Activated CD4-positive, alpha-beta memory T cell treated with anti-CD3 and anti-CD28 coated beads for 36 hours (primary cell): Measurements from ENCODE around the gene ATP5PB. TPM values are rescaled to one million over a fixed set of nuclear protein-coding genes. Genes with fewer than 3 reads are reported as not detected.
A peak's percentile ranks its signal among the peaks of the same experiment; 100 is the strongest.

ENCODE experiments used
- CTCF ChIA-PET: fragments of 350-600 bp; sonication (Branson Sonifier 250); formaldehyde crosslinking; loops from one replicate; lab custom pipeline; 2021; ENCODE audit warnings: antibody characterized with exemption, inconsistent platforms; lab: Charles Lee
- POLR2A ChIA-PET: fragments of 350-600 bp; sonication (Branson Sonifier 250); formaldehyde crosslinking; loops from one replicate; lab custom pipeline; 2021; ENCODE audit warnings: antibody characterized with exemption; lab: Charles Lee
- DNase-seq: peaks from one replicate; pipeline ENCODE4 v3.0.0-alpha.2; 2020
- H3K27ac Mint-ChIP-seq: one replicate; pipeline ENCODE4 v1.8.0; 2021; ENCODE audit warnings: mixed read lengths
- H3K27me3 Mint-ChIP-seq: one replicate; pipeline ENCODE4 v1.8.0; 2021; ENCODE audit warnings: mixed read lengths
- H3K36me3 Mint-ChIP-seq: one replicate; pipeline ENCODE4 v1.8.0; 2021; ENCODE audit warnings: mixed read lengths
- H3K4me1 Mint-ChIP-seq: one replicate; pipeline ENCODE4 v1.8.0; 2021; ENCODE audit warnings: low read depth, mixed read lengths
- H3K4me3 Mint-ChIP-seq: one replicate; pipeline ENCODE4 v1.8.0; 2021; ENCODE audit warnings: mild to moderate bottlenecking, mixed read lengths
- H3K9me3 Mint-ChIP-seq: one replicate; pipeline ENCODE4 v1.8.0; 2021; ENCODE audit warnings: mixed read lengths
- intact Hi-C: fragments of 100-400 bp; cut with micrococcal nuclease; formaldehyde crosslinking; loops from one replicate; pipeline ENCODE4 v1.15.1; 2023
- total RNA-seq, 2 experiments: library from RNA; stranded (reverse); gene quantifications; one replicate each; pipeline ENCODE4 v1.2.3, GENCODE V29; 2021

The ATP5PB gene
- total RNA-seq, 2 experiments from 2014 or later: 300 to 302 TPM

GRCh38 chr1:111507411-111508201, 58.3 kb downstream of the ATP5PB start:
- H3K27ac Mint-ChIP-seq: peak overlapping the region; percentile 94
- peak; percentile 83 for DNase-seq
- no peaks in the 10 kb centered on the region for H3K9me3 Mint-ChIP-seq
- H3K4me1 Mint-ChIP-seq: peaks cover 62% of the 10 kb centered on the region
- ChIA-PET POLR2A (interaction anchor here (0.6 to 3.6 kb wide), 29 partner anchors 9 to 249 kb away, joined by 3 to 29 read pairs (median 4); partner anchors contain the start of genes DDX20, INKA2 and RAP1A), CTCF (interaction anchor here (0.5 to 5.7 kb wide), 87 partner anchors 10 to 1273 kb away, joined by 3 to 104 read pairs (median 5); partner anchors contain the start of genes ATP5PB, C1orf162, DDX20 and INKA2)
- H3K36me3 Mint-ChIP-seq: no peaks in the 10 kb centered on the region
- H3K27me3 Mint-ChIP-seq: no peaks in the 10 kb centered on the region
- intact Hi-C loops: loop anchor here (1.0 to 2.0 kb wide), 12 partner anchors 32 to 291 kb away; partner anchors contain the start of genes ATP5PB, DDX20, RAP1A and WDR77
- H3K4me3 Mint-ChIP-seq: peak overlapping the region; percentile 62

GRCh38 chr1:111509997-111510375, 60.7 kb downstream of the ATP5PB start:
- no peaks in the 10 kb centered on the region for H3K27me3 Mint-ChIP-seq
- DNase-seq: no peak
- ChIA-PET CTCF (interaction anchor here (1.0 to 5.7 kb wide), 6 partner anchors 28 to 258 kb away, joined by 3 to 104 read pairs (median 32); partner anchors contain the start of gene RAP1A), POLR2A (interaction anchor here (0.9 kb wide), 1 partner anchor 110 kb away, joined by 3 read pairs; the partner anchor contains the start of gene RAP1A)
- no peak overlapping the region for H3K4me3 Mint-ChIP-seq
- H3K9me3 Mint-ChIP-seq: no peaks in the 10 kb centered on the region
- intact Hi-C loops: loop anchor here (2.0 kb wide), 3 partner anchors 147 to 245 kb away; partner anchors contain the start of gene DDX20
- no peaks in the 10 kb centered on the region for H3K36me3 Mint-ChIP-seq
- H3K4me1 Mint-ChIP-seq: peaks cover 46% of the 10 kb centered on the region
- no peak overlapping the region for H3K27ac Mint-ChIP-seq

GRCh38 chr1:111511370-111511769, 62.1 kb downstream of the ATP5PB start:
- Mint-ChIP-seq H3K4me3 (no peak overlapping the region), H3K36me3 (no peaks in the 10 kb centered on the region), H3K4me1 (peaks cover 41% of the 10 kb centered on the region), H3K27ac (no peak overlapping the region), H3K27me3 (no peaks in the 10 kb centered on the region), H3K9me3 (no peaks in the 10 kb centered on the region)
- ChIA-PET POLR2A (interaction anchor here (0.6 kb wide), 1 partner anchor 108 kb away, joined by 4 read pairs; the partner anchor contains the start of gene RAP1A), CTCF (no interaction called here)
- no peak for DNase-seq
- intact Hi-C loops: no loop called here

Other genes starting within 250 kb of the ATP5PB start
- 100 to 1,000 TPM; 156 to 157 TPM for gene DENND2D, start 248.8 kb upstream of the ATP5PB start, total RNA-seq
- gene CHI3L2, start 221.8 kb upstream of the ATP5PB start, total RNA-seq: 1 to 10 TPM; 2.2 to 2.8 TPM
- not detected for gene CHIA, start 158.6 kb upstream of the ATP5PB start, total RNA-seq
- 1 to 10 TPM; 1.1 to 1.9 TPM for gene OVGP1, start 21.7 kb upstream of the ATP5PB start, total RNA-seq
- gene WDR77, start 208 bp upstream of the ATP5PB start, total RNA-seq: 10 to 100 TPM; 44.6 to 48.4 TPM
- 1 to 10 TPM; 3.9 to 5.1 TPM for gene C1orf162, start 24.5 kb downstream of the ATP5PB start, total RNA-seq
- under 1 TPM in 1 of 2 experiments, not detected in 1; 0.14 TPM for gene ADORA3, start 54.2 kb downstream of the ATP5PB start, total RNA-seq
- under 1 TPM in 1 of 2 experiments, not detected in 1; 0.24 TPM for gene TMIGD3, start 54.2 kb downstream of the ATP5PB start, total RNA-seq
- gene RAP1A, start 170.3 kb downstream of the ATP5PB start, total RNA-seq: 100 to 1,000 TPM; 292 to 294 TPM